Measurements from ENCODE around the gene NF1. TPM values are rescaled to one million over a fixed set of nuclear protein-coding genes. Genes with fewer than 3 reads are reported as not detected.

Gene NF1
- total RNA-seq, 1 donor from 2014 or later = 22.6 TPM

- DNase-seq (ENCODE audit: low read depth in 2 of 2) = no peak
These were observed 306.9 kb downstream of the NF1 start for GRCh38 chr17:31401456-31402254.

DNA sequence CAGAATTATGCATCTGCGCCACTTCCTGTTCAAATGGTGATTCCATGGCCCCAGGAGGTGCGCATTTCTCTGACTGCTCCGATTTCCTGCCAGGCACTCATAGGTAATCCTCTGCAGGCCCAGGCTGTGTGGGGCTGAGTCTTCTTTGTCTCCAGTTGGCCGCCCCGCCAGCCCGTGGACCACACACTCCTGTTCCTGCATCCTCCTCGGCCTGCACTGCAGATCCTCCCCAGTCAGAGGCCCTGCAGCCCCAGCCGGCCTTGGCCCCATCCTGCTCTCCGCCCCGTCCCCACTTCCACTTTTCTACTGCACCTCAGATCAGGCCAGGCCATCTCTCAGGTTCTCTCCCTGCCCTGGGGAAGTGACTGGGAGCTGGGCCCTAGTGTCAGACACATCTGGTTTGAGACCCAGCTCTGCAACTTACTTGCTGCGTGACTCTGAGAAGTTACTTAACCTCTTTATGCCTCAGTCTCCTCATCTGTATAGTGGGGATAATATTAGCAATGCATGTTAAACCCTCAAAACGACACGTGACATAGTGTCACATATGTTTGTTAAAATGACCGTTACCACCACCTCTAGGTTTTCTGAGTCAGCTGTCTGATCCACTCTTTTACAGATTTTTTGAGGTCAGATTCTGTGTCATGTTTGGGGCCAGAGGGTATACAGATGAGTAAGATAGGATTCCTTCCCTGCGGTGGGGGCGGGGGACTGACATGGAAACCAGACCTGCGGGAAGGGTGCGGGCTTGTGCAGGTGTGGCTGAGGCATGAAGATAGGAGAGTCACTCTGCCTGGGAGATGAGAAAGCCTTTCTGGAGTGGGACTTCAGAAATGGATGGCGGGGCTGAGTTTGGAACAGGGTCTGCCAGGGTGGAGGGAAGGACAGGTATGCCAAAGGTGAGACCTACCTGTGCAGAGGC is 309.5 kb downstream of the NF1 start:
- DNase-seq (ENCODE audit: low read depth in 2 of 2) = no peak

DNA sequence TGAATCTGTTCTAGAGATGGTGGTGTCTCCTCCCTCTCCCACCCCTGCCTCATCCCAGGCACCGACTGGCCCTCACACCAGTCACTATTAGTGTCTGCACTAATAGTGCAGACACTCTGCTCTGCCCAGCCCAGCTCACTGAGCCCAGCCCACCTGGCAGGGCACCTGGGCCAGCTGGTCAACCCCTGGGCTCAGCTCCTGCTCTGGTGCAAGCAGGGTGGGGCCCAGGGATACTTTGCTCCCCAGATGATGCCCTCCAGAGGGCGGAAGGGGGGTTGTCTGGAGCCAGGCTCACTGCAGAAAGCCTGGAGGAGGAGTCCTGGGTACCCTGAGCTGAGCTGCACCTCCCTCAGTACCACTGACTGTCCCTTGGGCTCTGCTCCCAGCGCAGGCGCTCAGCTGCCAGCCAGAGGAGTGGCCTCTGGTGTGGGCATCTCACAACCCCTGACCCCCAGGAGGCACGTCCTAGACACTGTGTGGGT is 311.2 kb downstream of the NF1 start:
- DNase-seq (ENCODE audit: low read depth in 2 of 2) = no peak

DNA sequence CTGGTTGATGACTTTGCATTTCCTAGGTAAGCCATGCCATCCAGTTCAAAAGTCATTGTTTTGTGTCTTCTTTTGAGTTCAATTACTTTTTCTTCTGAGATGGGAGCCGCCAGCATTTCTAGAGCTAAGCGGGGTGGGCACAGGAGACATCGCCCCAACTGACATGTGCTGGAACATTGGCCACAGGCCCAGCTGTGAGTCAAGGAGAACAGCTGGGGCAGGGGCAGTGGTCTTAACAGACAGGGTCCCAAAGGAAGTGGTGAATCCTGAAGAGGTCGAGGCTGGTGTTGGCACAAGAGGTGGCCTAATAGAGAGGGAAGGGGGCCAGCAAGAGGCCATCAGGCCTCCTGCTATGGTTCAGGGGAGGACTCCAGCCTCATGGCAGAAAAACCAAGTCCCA is 313.8 kb downstream of the NF1 start:
- DNase-seq (ENCODE audit: low read depth in 2 of 2) = no peak

DNA sequence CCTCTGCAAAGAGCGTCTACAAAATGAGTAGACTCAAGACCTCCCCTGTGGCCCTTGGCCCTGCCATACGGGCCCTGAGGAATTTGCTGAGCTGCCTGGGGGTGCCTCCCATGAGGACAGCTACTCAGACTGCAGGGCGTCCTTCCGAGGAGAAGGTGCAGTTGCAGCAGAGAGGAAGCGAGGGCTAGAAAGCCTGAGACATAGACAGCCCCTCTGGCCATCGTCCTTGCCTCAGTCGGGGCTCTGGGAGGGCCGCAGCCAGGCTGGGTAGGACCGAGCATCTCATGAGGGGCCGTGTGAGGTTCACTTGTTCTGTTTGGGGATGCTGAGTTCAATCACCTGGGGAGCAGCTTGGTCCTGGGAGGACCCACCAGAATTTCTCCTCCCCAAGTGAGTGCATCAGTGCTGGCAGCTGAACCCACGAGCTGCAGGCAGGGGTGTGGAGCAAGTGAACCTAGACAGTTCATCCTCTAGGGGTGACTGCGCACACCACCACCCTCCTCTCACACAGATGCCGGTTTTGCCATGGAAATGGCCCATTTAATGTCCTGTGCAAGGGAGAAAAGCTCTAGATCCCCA is 317.0 kb downstream of the NF1 start:
- no peak for DNase-seq (ENCODE audit: low read depth in 2 of 2)

- DNase-seq (ENCODE audit: low read depth in 2 of 2) = no peak
These were observed 317.7 kb downstream of the NF1 start for GRCh38 chr17:31412511-31412910.

GRCh38 chr17:31413081-31413799 is 318.5 kb downstream of the NF1 start:
- no peak for DNase-seq (ENCODE audit: low read depth in 2 of 2)

GRCh38 chr17:31413874-31414549 is 319.2 kb downstream of the NF1 start:
- DNase-seq (ENCODE audit: low read depth in 2 of 2) = no peak

- DNase-seq (ENCODE audit: low read depth in 2 of 2) = no peak
These were observed 319.8 kb downstream of the NF1 start for GRCh38 chr17:31414550-31414918.

- no peak for DNase-seq (ENCODE audit: low read depth in 2 of 2)
These were observed 320.3 kb downstream of the NF1 start for GRCh38 chr17:31415004-31415454.

GRCh38 chr17:31415640-31416502 is 321.1 kb downstream of the NF1 start:
- no peak for DNase-seq (ENCODE audit: low read depth in 2 of 2)

- DNase-seq (ENCODE audit: low read depth in 2 of 2) = no peak
These were observed 321.7 kb downstream of the NF1 start for GRCh38 chr17:31416503-31416923.

GRCh38 chr17:31417051-31417792 is 322.4 kb downstream of the NF1 start:
- DNase-seq (ENCODE audit: low read depth in 2 of 2) = no peak

GRCh38 chr17:31418773-31419350 is 324.1 kb downstream of the NF1 start:
- DNase-seq (ENCODE audit: low read depth in 2 of 2) = no peak

DNA sequence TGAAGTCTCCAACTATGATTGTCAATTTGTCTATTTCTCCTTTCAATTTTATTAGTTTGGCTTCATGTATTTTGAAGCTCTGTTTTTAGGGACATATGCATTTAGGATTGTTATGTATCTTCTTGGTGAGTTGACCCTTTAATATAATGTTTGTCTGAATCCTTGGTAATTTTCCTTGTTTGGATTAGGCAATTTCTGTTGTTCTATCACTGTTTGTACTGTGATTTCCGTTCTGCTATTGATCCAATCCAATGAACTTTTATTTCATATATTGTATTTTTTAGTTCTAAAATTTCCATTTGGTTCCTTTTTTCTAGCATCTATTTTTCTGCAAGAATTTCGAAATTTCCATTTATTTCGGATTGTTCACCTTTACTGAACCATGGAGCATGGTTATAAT is 327.7 kb downstream of the NF1 start:
- no peak for DNase-seq (ENCODE audit: low read depth in 2 of 2)

- DNase-seq (ENCODE audit: low read depth in 2 of 2) = no peak
These were observed 330.1 kb downstream of the NF1 start for GRCh38 chr17:31424944-31425281.

GRCh38 chr17:31425282-31426040 is 330.7 kb downstream of the NF1 start:
- no peak for DNase-seq (ENCODE audit: low read depth in 2 of 2)
